GM23338 (cell line): ENCODE data around the gene SSH2.

Experiments
- CREB1 ChIP-seq: fragments of 250-450 bp; sonication (Bioruptor Pico); IDR thresholded peaks from 2 replicates; pipeline ENCODE4 v1.5.0; 2020; ENCODE audit warnings: low read depth, mild to moderate bottlenecking, moderate library complexity
- CTCF ChIP-seq, 2 experiments: fragments of 200-600 bp in 1 of 2; sonication (generic) in 1 of 2; conservative IDR thresholded peaks; 2 replicates each; pipeline versions ENCODE4 v1.5.1 to v1.6.1; 2016 to 2017; ENCODE audit warnings: antibody characterized with exemption in 2 of 2, low read depth in 2 of 2, mild to moderate bottlenecking in 2 of 2, moderate library complexity in 1 of 2
- ETS1 ChIP-seq: IDR thresholded peaks from 2 replicates; pipeline ENCODE4 v1.6.1; 2016; ENCODE audit warnings: antibody characterized with exemption
- EZH2 ChIP-seq: fragments of 200-600 bp; sonication (generic); IDR thresholded peaks from one replicate; pipeline ENCODE4 v1.8.0; 2017; ENCODE audit warnings: antibody characterized with exemption, mild to moderate bottlenecking, low read depth; ENCODE audit not compliant: unreplicated experiment
- EZH2phosphoT487 ChIP-seq: fragments of 200-600 bp; sonication (generic); IDR thresholded peaks from one replicate; pipeline ENCODE4 v1.8.1; 2018; ENCODE audit warnings: antibody characterized with exemption; ENCODE audit not compliant: unreplicated experiment
- JUNB ChIP-seq: IDR thresholded peaks from one replicate; pipeline ENCODE4 v1.6.1; 2016; ENCODE audit warnings: antibody characterized with exemption; ENCODE audit not compliant: unreplicated experiment
- POLR2AphosphoS5 ChIP-seq: IDR thresholded peaks from 2 replicates; pipeline ENCODE4 v1.6.1; 2016; ENCODE audit warnings: antibody characterized with exemption, low read depth
- REST ChIP-seq: IDR thresholded peaks from one replicate; pipeline ENCODE4 v1.6.1; 2018; ENCODE audit warnings: antibody characterized with exemption; ENCODE audit not compliant: unreplicated experiment

- TF ChIP-seq POLR2AphosphoS5 (no peak), CTCF (conservative IDR thresholded peaks at IDR 0.05; ENCODE audit: low read depth in 2 of 2) (no peak), EZH2 (no peak), ETS1 (no peak), REST (no peak), CREB1 (CRISPR knock-in tag) (no peak), EZH2phosphoT487 (no peak), JUNB (no peak)
These were observed 334.7 kb downstream of the SSH2 start for GRCh38 chr17:29595107-29595942.
